ENCODE results near the gene TMEM40. TPM values are rescaled to one million over a fixed set of nuclear protein-coding genes. Genes with fewer than 3 reads are reported as not detected.

Gene TMEM40
- total and polyA plus RNA-seq, 2 donors (not counting 1 experiment from before 2014, with no cell fraction given), result 0.33 TPM; not detected in 1

DNA sequence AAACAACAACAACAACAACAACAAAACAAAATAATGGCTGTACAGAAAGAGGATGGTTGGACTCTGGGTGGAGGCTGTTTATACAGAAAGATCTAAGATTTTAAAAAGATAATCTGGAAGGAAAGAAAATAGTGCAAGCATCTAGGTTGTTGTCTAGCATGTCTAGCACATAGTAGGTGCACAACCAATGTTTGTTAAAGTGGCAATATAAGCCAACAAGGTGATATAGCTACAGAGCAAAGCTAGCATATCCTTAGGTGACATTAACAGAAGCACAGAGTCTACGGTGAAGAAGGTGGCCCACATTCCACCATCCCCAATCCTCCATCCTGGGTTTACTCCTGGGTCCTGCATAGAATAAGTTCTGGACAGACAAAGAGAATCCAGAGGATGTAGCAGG lies 4.7 kb downstream of the TMEM40 start:
- POLR2A ChIA-PET, result no interaction called here
- Histone ChIP-seq H2AFZ (ENCODE audit: insufficient read depth, low read depth, low read length, poor library complexity, severe bottlenecking) (no peak overlapping the region), H3K9me3 (ENCODE audit: control extremely low read depth in 1 of 3, control insufficient read depth in 2 of 3, insufficient read depth in 1 of 3, low read length in 2 of 3) (no peaks in the 10 kb centered on the region), H3K9ac (ENCODE audit: low read length) (no peak overlapping the region), H3K4me1 (ENCODE audit: control insufficient read depth in 2 of 2, insufficient read depth in 2 of 2, low read length in 2 of 2) (peaks cover 18 to 23% of the 10 kb centered on the region in 2 donors), H3K4me2 (replicated peaks; ENCODE audit: low read depth, low read length, poor library complexity, severe bottlenecking) (no peak overlapping the region), H3K27ac (ENCODE audit: low read length in 2 of 2) (no peak overlapping the region), H3K4me3 (ENCODE audit: control extremely low read depth in 1 of 5, extremely low read depth in 1 of 5, insufficient read depth in 1 of 5, low read depth in 2 of 5, low read length in 4 of 5) (no peak overlapping the region), H3K27me3 (replicated peaks in 1 of 4; ENCODE audit: control extremely low read depth in 1 of 4, control insufficient read depth in 3 of 4, insufficient read depth in 4 of 4, low read length in 3 of 4) (peaks cover 0 to 2% (median 0%) of the 10 kb centered on the region in 4 experiments), H3K79me2 (ENCODE audit: control insufficient read depth, insufficient read depth, low read length) (no peaks in the 10 kb centered on the region), H4K20me1 (ENCODE audit: control insufficient read depth, insufficient read depth, low read length, poor library complexity, severe bottlenecking) (no peaks in the 10 kb centered on the region), H3K36me3 (replicated peaks in 1 of 2; ENCODE audit: control extremely low read depth in 1 of 2, control insufficient read depth in 1 of 2, extremely low read depth in 1 of 2, insufficient read depth in 2 of 2, low read length in 1 of 2) (no peaks in the 10 kb centered on the region)
- Mint-ChIP-seq H3K9me3 (ENCODE audit: insufficient read depth) (no peaks in the 10 kb centered on the region), H3K4me1 (peaks cover 35% of the 10 kb centered on the region), H3K27ac (no peak overlapping the region), H3K4me3 (no peak overlapping the region), H3K27me3 (peaks cover 4% of the 10 kb centered on the region)
- 100% methylated on average over 1 of the region's 1 CpG for WGBS (ENCODE audit: insufficient coverage)
- TF ChIP-seq EZH2 (IDR thresholded peaks at IDR 0.05; ENCODE audit: borderline replicate concordance, insufficient read depth, low read depth, low read length, poor library complexity, severe bottlenecking), result no peak
- TF ChIP-seq, protein P1, sequence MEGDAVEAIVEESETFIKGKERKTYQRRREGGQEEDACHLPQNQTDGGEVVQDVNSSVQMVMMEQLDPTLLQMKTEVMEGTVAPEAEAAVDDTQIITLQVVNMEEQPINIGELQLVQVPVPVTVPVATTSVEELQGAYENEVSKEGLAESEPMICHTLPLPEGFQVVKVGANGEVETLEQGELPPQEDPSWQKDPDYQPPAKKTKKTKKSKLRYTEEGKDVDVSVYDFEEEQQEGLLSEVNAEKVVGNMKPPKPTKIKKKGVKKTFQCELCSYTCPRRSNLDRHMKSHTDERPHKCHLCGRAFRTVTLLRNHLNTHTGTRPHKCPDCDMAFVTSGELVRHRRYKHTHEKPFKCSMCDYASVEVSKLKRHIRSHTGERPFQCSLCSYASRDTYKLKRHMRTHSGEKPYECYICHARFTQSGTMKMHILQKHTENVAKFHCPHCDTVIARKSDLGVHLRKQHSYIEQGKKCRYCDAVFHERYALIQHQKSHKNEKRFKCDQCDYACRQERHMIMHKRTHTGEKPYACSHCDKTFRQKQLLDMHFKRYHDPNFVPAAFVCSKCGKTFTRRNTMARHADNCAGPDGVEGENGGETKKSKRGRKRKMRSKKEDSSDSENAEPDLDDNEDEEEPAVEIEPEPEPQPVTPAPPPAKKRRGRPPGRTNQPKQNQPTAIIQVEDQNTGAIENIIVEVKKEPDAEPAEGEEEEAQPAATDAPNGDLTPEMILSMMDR (IDR thresholded peaks at IDR 0.05), result no peak
- no peak for ATAC-seq (ENCODE audit: low read depth)
- CTCF ChIA-PET, result no interaction called here
- no peak for DNase-seq
- intact Hi-C loops (cut with micrococcal nuclease), result no loop called here

DNA sequence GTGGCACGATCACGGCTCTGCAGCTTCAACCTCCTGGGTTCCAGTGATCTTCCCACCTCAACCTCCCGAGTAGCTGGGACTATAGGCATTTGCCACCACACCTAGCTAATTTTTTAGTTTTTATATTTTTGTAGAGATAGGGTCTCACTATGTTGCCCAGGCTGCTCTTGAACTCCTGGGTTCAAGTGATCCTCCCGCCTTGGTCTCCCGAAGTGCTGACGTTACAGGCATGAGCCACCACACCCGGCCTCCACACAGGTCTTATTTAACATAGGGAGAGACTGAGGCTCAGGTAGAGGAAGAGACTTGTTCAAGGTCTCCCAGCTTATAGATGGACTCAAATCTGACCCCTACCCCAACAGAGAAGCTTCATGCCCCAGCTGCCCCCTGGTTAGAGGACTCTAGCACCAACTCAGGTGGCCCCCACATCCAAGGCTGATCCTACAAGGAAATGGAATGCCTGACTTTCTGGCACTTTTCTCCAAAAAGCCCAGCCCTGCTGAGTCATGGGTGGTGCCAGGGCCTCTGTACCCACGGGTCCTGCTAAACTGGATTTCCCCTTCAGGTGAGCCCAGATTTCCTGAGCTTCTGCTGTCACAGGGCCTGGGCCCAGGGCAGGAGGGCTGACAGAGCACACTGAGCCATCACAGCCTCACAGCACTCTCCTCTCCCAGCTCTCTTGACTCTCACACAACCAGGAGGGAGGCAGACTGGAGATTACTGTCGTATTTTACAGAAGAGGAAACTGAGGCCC lies 5.6 kb downstream of the TMEM40 start:
- no peaks in the 10 kb centered on the region for H3K36me3 ChIP-seq (replicated peaks in 1 of 2; ENCODE audit: control extremely low read depth in 1 of 2, control insufficient read depth in 1 of 2, extremely low read depth in 1 of 2, insufficient read depth in 2 of 2, low read length in 1 of 2)
- intact Hi-C loops (cut with micrococcal nuclease), result no loop called here
- Mint-ChIP-seq H3K9me3 (ENCODE audit: insufficient read depth) (no peaks in the 10 kb centered on the region), H3K4me3 (no peak overlapping the region), H3K27me3 (peaks cover 4% of the 10 kb centered on the region), H3K4me1 (peaks cover 40% of the 10 kb centered on the region), H3K27ac (no peak overlapping the region)
- H3K4me1 ChIP-seq (ENCODE audit: control insufficient read depth in 2 of 2, insufficient read depth in 2 of 2, low read length in 2 of 2), result peaks cover 26 to 31% of the 10 kb centered on the region in 2 donors
- no peak overlapping the region for H3K9ac ChIP-seq (ENCODE audit: low read length)
- POLR2A ChIA-PET, result no interaction called here
- ATAC-seq (ENCODE audit: low read depth) (no peak), DNase-seq (no peak)
- TF ChIP-seq, protein P1 (IDR thresholded peaks at IDR 0.05), result no peak
- TF ChIP-seq EZH2 (IDR thresholded peaks at IDR 0.05; ENCODE audit: borderline replicate concordance, insufficient read depth, low read depth, low read length, poor library complexity, severe bottlenecking), result no peak
- 80% methylated on average over 4 of the region's 9 CpGs for WGBS (ENCODE audit: insufficient coverage)
- no peak overlapping the region for H2AFZ ChIP-seq (ENCODE audit: insufficient read depth, low read depth, low read length, poor library complexity, severe bottlenecking)
- H4K20me1 ChIP-seq (ENCODE audit: control insufficient read depth, insufficient read depth, low read length, poor library complexity, severe bottlenecking), result no peaks in the 10 kb centered on the region
- CTCF ChIA-PET, result interaction anchor here (0.7 kb wide), 1 partner anchor 56 kb away, joined by 3 read pairs; no protein-coding TSS in a partner anchor
- no peaks in the 10 kb centered on the region for H3K79me2 ChIP-seq (ENCODE audit: control insufficient read depth, insufficient read depth, low read length)
- H3K27ac ChIP-seq (ENCODE audit: low read length in 2 of 2), result no peak overlapping the region
- H3K4me3 ChIP-seq (ENCODE audit: control extremely low read depth in 1 of 5, extremely low read depth in 1 of 5, insufficient read depth in 1 of 5, low read depth in 2 of 5, low read length in 4 of 5), result no peak overlapping the region
- no peak overlapping the region for H3K4me2 ChIP-seq (replicated peaks; ENCODE audit: low read depth, low read length, poor library complexity, severe bottlenecking)
- peaks cover 0 to 2% (median 0%) of the 10 kb centered on the region in 4 experiments for H3K27me3 ChIP-seq (replicated peaks in 1 of 4; ENCODE audit: control extremely low read depth in 1 of 4, control insufficient read depth in 3 of 4, insufficient read depth in 4 of 4, low read length in 3 of 4)
- H3K9me3 ChIP-seq (ENCODE audit: control extremely low read depth in 1 of 3, control insufficient read depth in 2 of 3, insufficient read depth in 1 of 3, low read length in 2 of 3), result no peaks in the 10 kb centered on the region

Data from B cell (primary cell).